ENCODE data around the gene ADD1.

ADD1 gene

GRCh38 chr4:2862528-2862927, 18.9 kb downstream of the ADD1 start:
- DNase-seq, result peak; percentile 42

GRCh38 chr4:2863649-2864048, 20.0 kb downstream of the ADD1 start:
- no peak for DNase-seq

GRCh38 chr4:2865196-2865780, 21.6 kb downstream of the ADD1 start:
- no peak for DNase-seq

- no peak for DNase-seq
These were observed 22.7 kb downstream of the ADD1 start for GRCh38 chr4:2866160-2866861.

GRCh38 chr4:2866891-2867290, 23.2 kb downstream of the ADD1 start:
- no peak for DNase-seq

GRCh38 chr4:2867758-2868491, 24.3 kb downstream of the ADD1 start:
- no peak for DNase-seq

GRCh38 chr4:2868877-2869487, 25.3 kb downstream of the ADD1 start:
- DNase-seq, result no peak

GRCh38 chr4:2869659-2870058, 26.0 kb downstream of the ADD1 start:
- no peak for DNase-seq

GRCh38 chr4:2870082-2870481, 26.4 kb downstream of the ADD1 start:
- DNase-seq, result no peak

GRCh38 chr4:2871466-2871865, 27.8 kb downstream of the ADD1 start:
- no peak for DNase-seq

- DNase-seq, result no peak
These were observed 28.3 kb downstream of the ADD1 start for GRCh38 chr4:2871911-2872310.

GRCh38 chr4:2873329-2873728, 29.7 kb downstream of the ADD1 start:
- DNase-seq, result no peak

- DNase-seq, result no peak
These were observed 31.2 kb downstream of the ADD1 start for GRCh38 chr4:2874861-2875260.

- DNase-seq, result no peak
These were observed 31.9 kb downstream of the ADD1 start for GRCh38 chr4:2875556-2875955.

- DNase-seq, result no peak
These were observed 34.7 kb downstream of the ADD1 start for GRCh38 chr4:2878346-2878745.

- DNase-seq, result no peak
These were observed 35.4 kb downstream of the ADD1 start for GRCh38 chr4:2879026-2879425.

- no peak for DNase-seq
These were observed 37.8 kb downstream of the ADD1 start for GRCh38 chr4:2881431-2881830.

GRCh38 chr4:2882341-2882740, 38.7 kb downstream of the ADD1 start:
- DNase-seq, result no peak

- DNase-seq, result no peak
These were observed 42.5 kb downstream of the ADD1 start for GRCh38 chr4:2886161-2886560.

GRCh38 chr4:2886622-2887021, 43.0 kb downstream of the ADD1 start:
- DNase-seq, result no peak

- no peak for DNase-seq
These were observed 43.7 kb downstream of the ADD1 start for GRCh38 chr4:2887343-2887742.

- DNase-seq, result no peak
These were observed 45.2 kb downstream of the ADD1 start for GRCh38 chr4:2888886-2889285.

- DNase-seq, result no peak
These were observed 47.6 kb downstream of the ADD1 start for GRCh38 chr4:2891294-2891693.

- no peak for DNase-seq
These were observed 50.1 kb downstream of the ADD1 start for GRCh38 chr4:2893772-2894171.
